ENCODE results near the gene FLT3LG. TPM values are rescaled to one million over a fixed set of nuclear protein-coding genes. Genes with fewer than 3 reads are reported as not detected.

Gene FLT3LG
- total RNA-seq, 1 experiment from 2014 or later: 1.5 TPM

GRCh38 chr19:49447485-49448431 is 26.3 kb upstream of the FLT3LG start:
- ATAC-seq: no peak
- no peak overlapping the region for H3K27ac ChIP-seq (ENCODE audit: low read length)
- no peaks in the 10 kb centered on the region for H3K27me3 ChIP-seq (ENCODE audit: control insufficient read depth, insufficient read depth, low read length)
- H3K4me3 ChIP-seq (ENCODE audit: low read depth in 2 of 2, low read length in 2 of 2): no peak overlapping the region
- no peak for DNase-seq (ENCODE audit: low read depth, low spot score)
- intact Hi-C loops (cut with micrococcal nuclease; ENCODE audit: unreplicated experiment) (no loop called here), in situ Hi-C loops (cut with HindIII; ENCODE audit: low pct_unique_long_range_greater_than_20kb, low sequenced_read_pairs) (no loop called here)
- no peaks in the 10 kb centered on the region; the same call in 1 of the 2 replicates for H3K36me3 ChIP-seq (ENCODE audit: control insufficient read depth, insufficient read depth, low read length)
- CTCF ChIA-PET: no interaction called here
- TF ChIP-seq POLR2AphosphoS5 (IDR thresholded peaks at IDR 0.05; ENCODE audit: low read depth, low read length) (no peak), SIN3A (IDR thresholded peaks at IDR 0.05; ENCODE audit: borderline replicate concordance, insufficient read depth, low read depth, low read length) (no peak), TCF7L2 (IDR thresholded peaks at IDR 0.05; ENCODE audit: low read depth, low read length) (no peak)
- TF ChIP-seq, protein P1, sequence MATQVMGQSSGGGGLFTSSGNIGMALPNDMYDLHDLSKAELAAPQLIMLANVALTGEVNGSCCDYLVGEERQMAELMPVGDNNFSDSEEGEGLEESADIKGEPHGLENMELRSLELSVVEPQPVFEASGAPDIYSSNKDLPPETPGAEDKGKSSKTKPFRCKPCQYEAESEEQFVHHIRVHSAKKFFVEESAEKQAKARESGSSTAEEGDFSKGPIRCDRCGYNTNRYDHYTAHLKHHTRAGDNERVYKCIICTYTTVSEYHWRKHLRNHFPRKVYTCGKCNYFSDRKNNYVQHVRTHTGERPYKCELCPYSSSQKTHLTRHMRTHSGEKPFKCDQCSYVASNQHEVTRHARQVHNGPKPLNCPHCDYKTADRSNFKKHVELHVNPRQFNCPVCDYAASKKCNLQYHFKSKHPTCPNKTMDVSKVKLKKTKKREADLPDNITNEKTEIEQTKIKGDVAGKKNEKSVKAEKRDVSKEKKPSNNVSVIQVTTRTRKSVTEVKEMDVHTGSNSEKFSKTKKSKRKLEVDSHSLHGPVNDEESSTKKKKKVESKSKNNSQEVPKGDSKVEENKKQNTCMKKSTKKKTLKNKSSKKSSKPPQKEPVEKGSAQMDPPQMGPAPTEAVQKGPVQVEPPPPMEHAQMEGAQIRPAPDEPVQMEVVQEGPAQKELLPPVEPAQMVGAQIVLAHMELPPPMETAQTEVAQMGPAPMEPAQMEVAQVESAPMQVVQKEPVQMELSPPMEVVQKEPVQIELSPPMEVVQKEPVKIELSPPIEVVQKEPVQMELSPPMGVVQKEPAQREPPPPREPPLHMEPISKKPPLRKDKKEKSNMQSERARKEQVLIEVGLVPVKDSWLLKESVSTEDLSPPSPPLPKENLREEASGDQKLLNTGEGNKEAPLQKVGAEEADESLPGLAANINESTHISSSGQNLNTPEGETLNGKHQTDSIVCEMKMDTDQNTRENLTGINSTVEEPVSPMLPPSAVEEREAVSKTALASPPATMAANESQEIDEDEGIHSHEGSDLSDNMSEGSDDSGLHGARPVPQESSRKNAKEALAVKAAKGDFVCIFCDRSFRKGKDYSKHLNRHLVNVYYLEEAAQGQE (IDR thresholded peaks at IDR 0.05; ENCODE audit: insufficient read depth in 1 of 2, low read depth in 2 of 2, low read length in 1 of 2): no peak
- TF ChIP-seq, protein P2, sequence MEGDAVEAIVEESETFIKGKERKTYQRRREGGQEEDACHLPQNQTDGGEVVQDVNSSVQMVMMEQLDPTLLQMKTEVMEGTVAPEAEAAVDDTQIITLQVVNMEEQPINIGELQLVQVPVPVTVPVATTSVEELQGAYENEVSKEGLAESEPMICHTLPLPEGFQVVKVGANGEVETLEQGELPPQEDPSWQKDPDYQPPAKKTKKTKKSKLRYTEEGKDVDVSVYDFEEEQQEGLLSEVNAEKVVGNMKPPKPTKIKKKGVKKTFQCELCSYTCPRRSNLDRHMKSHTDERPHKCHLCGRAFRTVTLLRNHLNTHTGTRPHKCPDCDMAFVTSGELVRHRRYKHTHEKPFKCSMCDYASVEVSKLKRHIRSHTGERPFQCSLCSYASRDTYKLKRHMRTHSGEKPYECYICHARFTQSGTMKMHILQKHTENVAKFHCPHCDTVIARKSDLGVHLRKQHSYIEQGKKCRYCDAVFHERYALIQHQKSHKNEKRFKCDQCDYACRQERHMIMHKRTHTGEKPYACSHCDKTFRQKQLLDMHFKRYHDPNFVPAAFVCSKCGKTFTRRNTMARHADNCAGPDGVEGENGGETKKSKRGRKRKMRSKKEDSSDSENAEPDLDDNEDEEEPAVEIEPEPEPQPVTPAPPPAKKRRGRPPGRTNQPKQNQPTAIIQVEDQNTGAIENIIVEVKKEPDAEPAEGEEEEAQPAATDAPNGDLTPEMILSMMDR (IDR thresholded peaks at IDR 0.05): no peak
- no TSS peak for BruUV-seq (replicated peaks)
- no peaks in the 10 kb centered on the region for H3K9me3 ChIP-seq (ENCODE audit: control insufficient read depth, insufficient read depth, low read depth, low read length)
- POLR2A ChIA-PET: no interaction called here
- no peaks in the 10 kb centered on the region for H3K4me1 ChIP-seq (ENCODE audit: control insufficient read depth, insufficient read depth, low read length)

- no peak for ATAC-seq
Observed at GRCh38 chr19:49448432-49448786, 25.6 kb upstream of the FLT3LG start.

More at GRCh38 chr19:49448432-49448786, 25.6 kb upstream of the FLT3LG start:
- in situ Hi-C loops (cut with HindIII; ENCODE audit: low pct_unique_long_range_greater_than_20kb, low sequenced_read_pairs): no loop called here
- Histone ChIP-seq H3K36me3 (ENCODE audit: control insufficient read depth, insufficient read depth, low read length) (no peaks in the 10 kb centered on the region; the same call in 1 of the 2 replicates), H3K27ac (ENCODE audit: low read length) (no peak overlapping the region), H3K27me3 (ENCODE audit: control insufficient read depth, insufficient read depth, low read length) (no peaks in the 10 kb centered on the region), H3K9me3 (ENCODE audit: control insufficient read depth, insufficient read depth, low read depth, low read length) (no peaks in the 10 kb centered on the region), H3K4me3 (ENCODE audit: low read depth in 2 of 2, low read length in 2 of 2) (no peak overlapping the region), H3K4me1 (ENCODE audit: control insufficient read depth, insufficient read depth, low read length) (no peaks in the 10 kb centered on the region)
- TSS peak; percentile 40 for BruUV-seq (replicated peaks)
- intact Hi-C loops (cut with micrococcal nuclease; ENCODE audit: unreplicated experiment): no loop called here
- ChIA-PET CTCF (no interaction called here), POLR2A (no interaction called here)
- no peak for DNase-seq (ENCODE audit: low read depth, low spot score)
- TF ChIP-seq TCF7L2 (IDR thresholded peaks at IDR 0.05; ENCODE audit: low read depth, low read length) (no peak), POLR2AphosphoS5 (IDR thresholded peaks at IDR 0.05; ENCODE audit: low read depth, low read length) (no peak)
- TF ChIP-seq, protein P1 (IDR thresholded peaks at IDR 0.05; ENCODE audit: insufficient read depth in 1 of 2, low read depth in 2 of 2, low read length in 1 of 2): no peak
- TF ChIP-seq, protein P2 (IDR thresholded peaks at IDR 0.05): no peak
